Tibial nerve (tissue), 4 donors: ENCODE results near the gene NOXRED1. TPM values are rescaled to one million over a fixed set of nuclear protein-coding genes. Genes with fewer than 3 reads are reported as not detected.
A peak's percentile ranks its signal among the peaks of the same experiment; 100 is the strongest.

Experiments
- DNase-seq, 2 donors: peaks; one replicate each; pipeline ENCODE4 v3.0.0-alpha.2; 2019; ENCODE audit warnings: low spot score in 2 of 2
- H3K27ac ChIP-seq, 4 donors: fragments of 200-600 bp; sonication (generic) in 3 of 4; one replicate each; pipeline ENCODE4 v1.5.1; 2017 to 2019; ENCODE audit warnings: mild to moderate bottlenecking in 1 of 4
- H3K27me3 ChIP-seq, 2 donors: fragments of 200-600 bp; sonication (generic) in 1 of 2; one replicate each; pipeline versions ENCODE4 v1.5.1 to v1.6.0; 2017 to 2019
- H3K36me3 ChIP-seq, 3 donors: fragments of 200-600 bp; sonication (generic); one replicate each; pipeline ENCODE4 v1.5.1; 2018 to 2019
- H3K4me1 ChIP-seq, 4 donors: fragments of 200-600 bp; sonication (generic) in 3 of 4; one replicate each; pipeline ENCODE4 v1.5.1; 2017 to 2019
- H3K4me3 ChIP-seq, 4 donors: fragments of 200-600 bp; sonication (generic) in 3 of 4; one replicate each; pipeline ENCODE4 v1.5.1; 2017 to 2019; ENCODE audit warnings: mild to moderate bottlenecking in 1 of 4, moderate library complexity in 1 of 4
- H3K9me3 ChIP-seq, 4 donors: fragments of 200-600 bp; sonication (generic) in 3 of 4; one replicate each; pipeline ENCODE4 v1.5.1; 2017 to 2019
- CTCF ChIP-seq, 5 experiments: fragments of 200-600 bp in 3 of 5; fragments of 450-650 bp in 2 of 5; sonication (generic) in 3 of 5; IDR thresholded peaks; one replicate each; pipeline ENCODE4 v1.5.1; 2016 to 2019; ENCODE audit warnings: antibody characterized with exemption in 5 of 5, mild to moderate bottlenecking in 3 of 5, moderate library complexity in 2 of 5
- EP300 ChIP-seq, 2 donors: sonication (generic); formaldehyde crosslinking; IDR thresholded peaks; one replicate each; pipeline ENCODE4 v1.6.1; 2017; ENCODE audit warnings: antibody characterized with exemption in 2 of 2, mild to moderate bottlenecking in 1 of 2
- POLR2A ChIP-seq, 2 donors: fragments of 450-650 bp; IDR thresholded peaks; one replicate each; pipeline ENCODE4 v1.6.1; 2017; ENCODE audit warnings: antibody characterized with exemption in 2 of 2, mild to moderate bottlenecking in 2 of 2, moderate library complexity in 2 of 2
- WGBS, 2 donors: methylation state at CpG; one replicate each; pipeline ENCODE4 v1.1.5; 2018; 5-methylcytosine and 5-hydroxymethylcytosine counted together
- total RNA-seq, 4 donors: library from RNA; depleted of rRNA; stranded (reverse); fragments of >200 nt; gene quantifications; one replicate each; pipeline ENCODE4 v1.1.0, GENCODE V29; 2016

The NOXRED1 gene
- total RNA-seq, 4 donors from 2014 or later, result 9.0 TPM; not detected in 3

- Histone ChIP-seq H3K27me3 (no peaks in the 10 kb centered on the region), H3K4me3 (no peak overlapping the region)
- 90 to 91% methylated on average over 6 of the region's 6 CpGs for WGBS, 2 donors
Measured at GRCh38 chr14:77378701-77379100, 44.6 kb downstream of the NOXRED1 start.

GRCh38 chr14:77377502-77377844, 45.9 kb downstream of the NOXRED1 start:
- no peaks in the 10 kb centered on the region for H3K36me3 ChIP-seq
- peak overlapping the region; percentile 58 to 89 (median 80) for H3K4me3 ChIP-seq
- peak overlapping the region in 1 of 4 donors; percentile 85 for H3K27ac ChIP-seq
- no peaks in the 10 kb centered on the region for H3K27me3 ChIP-seq
- DNase-seq, result no peak
- WGBS, 2 donors, result 16 to 18% methylated on average over 10 of the region's 10 CpGs
- H3K4me1 ChIP-seq, result peaks cover 0 to 23% (median 0%) of the 10 kb centered on the region in 4 donors
- H3K9me3 ChIP-seq, result no peaks in the 10 kb centered on the region
- TF ChIP-seq CTCF (IDR thresholded peaks at IDR 0.05), result no peak
- TF ChIP-seq POLR2A (IDR thresholded peaks at IDR 0.05), result no peak
- no peak for TF ChIP-seq EP300 (IDR thresholded peaks at IDR 0.05)

More at GRCh38 chr14:77378701-77379100, 44.6 kb downstream of the NOXRED1 start:
- no peak for DNase-seq
- Histone ChIP-seq H3K36me3 (no peaks in the 10 kb centered on the region), H3K4me1 (peaks cover 0 to 23% (median 0%) of the 10 kb centered on the region in 4 donors), H3K27ac (no peak overlapping the region), H3K9me3 (no peaks in the 10 kb centered on the region)
- TF ChIP-seq CTCF (IDR thresholded peaks at IDR 0.05), result no peak
- TF ChIP-seq POLR2A (IDR thresholded peaks at IDR 0.05), result no peak
- TF ChIP-seq EP300 (IDR thresholded peaks at IDR 0.05), result no peak

- H3K36me3 ChIP-seq, result no peaks in the 10 kb centered on the region
- H3K27ac ChIP-seq, result peak within 1 kb of the TSS; percentile 21 to 87 (median 82)
- no peaks in the 10 kb centered on the region for H3K9me3 ChIP-seq
- 0 to 1% methylated on average over 31 to 46 of the region's 69 CpGs for WGBS, 2 donors
- H3K27me3 ChIP-seq, result no peaks in the 10 kb centered on the region
- TF ChIP-seq EP300 (IDR thresholded peaks at IDR 0.05), result no peak
- TF ChIP-seq POLR2A (IDR thresholded peaks at IDR 0.05), result peak in 1 of 2 donors; percentile 43
- TF ChIP-seq CTCF (IDR thresholded peaks at IDR 0.05), result peak in 4 of 5 experiments; percentile 17 to 50 (median 45)
- DNase-seq, result peak; percentile 51 to 52
- peaks cover 0 to 26% (median 0%) of the 10 kb centered on the region in 4 donors for H3K4me1 ChIP-seq
- H3K4me3 ChIP-seq, result peak within 1 kb of the TSS; percentile 58 to 89 (median 80)
Measured at GRCh38 chr14:77376771-77377501, 46.4 kb downstream of the NOXRED1 start, which contains the start of the genes SAMD15 and TMED8. Gene SAMD15 (plus strand): TSS chr14:77377379. CDS start chr14:77377419, 40 bp downstream. Gene TMED8 (minus strand): TSS chr14:77377094. CDS start chr14:77377053, 41 bp downstream.

- H3K4me1 ChIP-seq, result peaks cover 0 to 27% (median 0%) of the 10 kb centered on the region in 4 donors
- no peaks in the 10 kb centered on the region for H3K36me3 ChIP-seq
- peak in 1 of 2 donors; percentile 9 for DNase-seq
- peak overlapping the region; percentile 58 to 89 (median 80) for H3K4me3 ChIP-seq
- peak overlapping the region; percentile 21 to 87 (median 82) for H3K27ac ChIP-seq
- 9 to 11% methylated on average over 23 to 24 of the region's 24 CpGs for WGBS, 2 donors
- no peaks in the 10 kb centered on the region for H3K27me3 ChIP-seq
- no peaks in the 10 kb centered on the region for H3K9me3 ChIP-seq
- TF ChIP-seq EP300 (IDR thresholded peaks at IDR 0.05) (no peak), POLR2A (IDR thresholded peaks at IDR 0.05) (no peak), CTCF (IDR thresholded peaks at IDR 0.05) (no peak)
Measured at GRCh38 chr14:77375973-77376770, 47.2 kb downstream of the NOXRED1 start.
